IMR-90 (cell line): ENCODE data around the gene RNF182. TPM values are rescaled to one million over a fixed set of nuclear protein-coding genes. Genes with fewer than 3 reads are reported as not detected.

Experiments used
- ATAC-seq: fragments of 200-7000 bp; cut with Tn5 transposase; 2 replicates; pipeline ENCODE4 v1.9.1; 2020; ENCODE audit warnings: low read depth, mild to moderate bottlenecking, moderate library complexity
- BruUV-seq: library from RNA; stranded (reverse); fragments of 400-500 nt; replicated peaks from 2 replicates; lab custom pipeline; 2021; lab: Mats Ljungman, UMichigan
- CTCF ChIA-PET: fragments of 300-600 bp; formaldehyde crosslinking; extraction: SDS; loops from one replicate; lab custom pipeline; 2021; ENCODE audit warnings: antibody characterized with exemption; lab: Yijun Ruan, JAX
- POLR2A ChIA-PET: fragments of 300-600 bp; sonication (Branson Sonifier 250); formaldehyde crosslinking; loops from one replicate; lab custom pipeline; 2022; ENCODE audit warnings: antibody characterized with exemption; ENCODE audit not compliant: unreplicated experiment; lab: Charles Lee
- DNase-seq: peaks from one replicate; pipeline ENCODE4 v3.0.0; 2013
- H2AFZ ChIP-seq: replicated peaks from 2 replicates; pipeline ENCODE3; 2013; ENCODE audit warnings: low read length, mild to moderate bottlenecking; ENCODE audit not compliant: poor library complexity
- H2AK5ac ChIP-seq: 2 replicates; pipeline ENCODE4 v1.6.1; 2013; ENCODE audit warnings: low read depth, low read length, inconsistent platforms
- H2AK9ac ChIP-seq: replicated peaks from 2 replicates; pipeline ENCODE3; 2013; ENCODE audit warnings: mild to moderate bottlenecking, low read depth, low read length, moderate library complexity; ENCODE audit not compliant: poor library complexity
- H2BK120ac ChIP-seq: 2 replicates; pipeline ENCODE4 v1.6.1; 2013; ENCODE audit warnings: low read depth, low read length, inconsistent platforms
- H2BK15ac ChIP-seq: 3 replicates; pipeline ENCODE4 v1.6.1; 2013; ENCODE audit warnings: low read depth, low read length, inconsistent platforms
- H2BK20ac ChIP-seq: 2 replicates; pipeline ENCODE4 v1.6.1; 2013; ENCODE audit warnings: low read depth, mild to moderate bottlenecking, inconsistent platforms, low read length, moderate library complexity
- H2BK5ac ChIP-seq: 2 replicates; pipeline ENCODE4 v1.6.1; 2013; ENCODE audit warnings: mild to moderate bottlenecking, low read depth, low read length, inconsistent platforms; ENCODE audit not compliant: poor library complexity, severe bottlenecking
- H3K14ac ChIP-seq: replicated peaks from 2 replicates; pipeline ENCODE4 v1.6.1; 2013; ENCODE audit warnings: low read depth, low read length, inconsistent platforms
- H3K18ac ChIP-seq: 2 replicates; pipeline ENCODE4 v1.6.1; 2013; ENCODE audit warnings: low read depth, low read length, control low read depth
- H3K23ac ChIP-seq: 2 replicates; pipeline ENCODE4 v1.6.1; 2013; ENCODE audit warnings: low read depth, low read length, inconsistent platforms
- H3K27ac ChIP-seq: 2 replicates; pipeline ENCODE4 v1.5.1; 2013; ENCODE audit warnings: mild to moderate bottlenecking, control low read depth, low read length; ENCODE audit not compliant: insufficient read depth
- H3K27me3 ChIP-seq: 2 replicates; pipeline ENCODE4 v1.6.1; 2013; ENCODE audit warnings: low read length; ENCODE audit not compliant: control insufficient read depth, insufficient read depth
- H3K36me3 ChIP-seq: 2 replicates; pipeline ENCODE4 v1.6.1; 2013; ENCODE audit warnings: low read length, mixed read lengths; ENCODE audit not compliant: control insufficient read depth, insufficient read depth
- H3K4ac ChIP-seq: 2 replicates; pipeline ENCODE4 v1.6.1; 2013; ENCODE audit warnings: low read depth, low read length, inconsistent platforms
- H3K4me1 ChIP-seq: 2 replicates; pipeline ENCODE4 v1.6.1; 2013; ENCODE audit warnings: low read length, mixed read lengths; ENCODE audit not compliant: control insufficient read depth, insufficient read depth
- H3K4me2 ChIP-seq: 2 replicates; pipeline ENCODE4 v1.6.1; 2013; ENCODE audit warnings: low read depth, mild to moderate bottlenecking, control low read depth, low read length, moderate library complexity
- H3K4me3 ChIP-seq: 2 replicates; pipeline ENCODE4 v1.5.1; 2013; ENCODE audit warnings: low read depth, mild to moderate bottlenecking, control low read depth, low read length, moderate library complexity; ENCODE audit not compliant: insufficient read depth
- H3K56ac ChIP-seq: 2 replicates; pipeline ENCODE4 v1.6.1; 2013; ENCODE audit warnings: low read length, inconsistent platforms; ENCODE audit not compliant: insufficient read depth; ENCODE audit errors: extremely low read depth
- H3K79me1 ChIP-seq, 2 experiments: 2 replicates each; pipeline ENCODE4 v1.6.1; 2013; ENCODE audit warnings: low read length in 2 of 2, inconsistent platforms in 1 of 2, low read depth in 1 of 2
- H3K9ac ChIP-seq: 2 replicates; pipeline ENCODE4 v1.6.1; 2013; ENCODE audit warnings: low read depth, low read length, control low read depth
- H3K9me1 ChIP-seq: 2 replicates; pipeline ENCODE4 v1.6.1; 2013; ENCODE audit warnings: low read length, inconsistent platforms; ENCODE audit not compliant: insufficient read depth
- H3K9me3 ChIP-seq: 2 replicates; pipeline ENCODE4 v1.6.1; 2013; ENCODE audit warnings: low read length; ENCODE audit not compliant: control insufficient read depth, insufficient read depth
- H4K20me1 ChIP-seq: 2 replicates; pipeline ENCODE4 v1.6.1; 2013; ENCODE audit warnings: low read length, inconsistent platforms; ENCODE audit not compliant: insufficient read depth
- H4K5ac ChIP-seq: 2 replicates; pipeline ENCODE4 v1.6.1; 2013; ENCODE audit warnings: mild to moderate bottlenecking, low read depth, low read length, control low read depth
- H4K8ac ChIP-seq, 2 experiments: 2 replicates each; pipeline ENCODE4 v1.6.1; 2013; ENCODE audit warnings: low read depth in 2 of 2, low read length in 2 of 2, control low read depth in 1 of 2, inconsistent platforms in 1 of 2
- H4K91ac ChIP-seq: 2 replicates; pipeline ENCODE4 v1.6.1; 2013; ENCODE audit warnings: low read depth, low read length, inconsistent platforms; ENCODE audit not compliant: insufficient read depth
- BHLHE40 ChIP-seq: fragments of 150-350 bp; IDR thresholded peaks from 2 replicates; pipeline ENCODE4 v1.6.1; 2016; ENCODE audit warnings: mild to moderate bottlenecking, low read depth, low read length
- CEBPB ChIP-seq: IDR thresholded peaks from 2 replicates; pipeline ENCODE4 v1.6.1; 2012; ENCODE audit warnings: low read depth, low read length, improper control_type of control experiment
- CHD1 ChIP-seq: IDR thresholded peaks from 2 replicates; pipeline ENCODE4 v1.6.1; 2012; ENCODE audit warnings: low read depth, low read length, improper control_type of control experiment
- ELK1 ChIP-seq: fragments of 150-350 bp; IDR thresholded peaks from 2 replicates; pipeline ENCODE4 v1.6.1; 2016; ENCODE audit warnings: low read depth, mild to moderate bottlenecking, low read length, moderate library complexity, borderline replicate concordance
- MAFK ChIP-seq: IDR thresholded peaks from 2 replicates; pipeline ENCODE4 v1.6.1; 2012; ENCODE audit warnings: low read depth, low read length, improper control_type of control experiment
- MAZ ChIP-seq: IDR thresholded peaks from 2 replicates; pipeline ENCODE4 v1.6.1; 2012; ENCODE audit warnings: low read depth, mild to moderate bottlenecking, low read length, improper control_type of control experiment, moderate library complexity, borderline replicate concordance
- MXI1 ChIP-seq: IDR thresholded peaks from 2 replicates; pipeline ENCODE4 v1.6.1; 2012; ENCODE audit warnings: low read depth, mild to moderate bottlenecking, low read length, moderate library complexity, borderline replicate concordance
- NFE2L2 ChIP-seq: fragments of 150-350 bp; IDR thresholded peaks from 2 replicates; pipeline ENCODE4 v1.6.1; 2016; ENCODE audit warnings: low read depth, mild to moderate bottlenecking, low read length
- POLR2A ChIP-seq: IDR thresholded peaks from 2 replicates; pipeline ENCODE4 v1.6.1; 2012; ENCODE audit warnings: mild to moderate bottlenecking, low read depth, low read length
- RAD21 ChIP-seq: IDR thresholded peaks from 2 replicates; pipeline ENCODE4 v1.6.1; 2012; ENCODE audit warnings: low read length, improper control_type of control experiment
- RFX5 ChIP-seq: IDR thresholded peaks from 2 replicates; pipeline ENCODE4 v1.8.0; 2012; ENCODE audit warnings: low read depth, mild to moderate bottlenecking, low read length, moderate library complexity
- SMC3 ChIP-seq: fragments of 150-350 bp; IDR thresholded peaks from 2 replicates; pipeline ENCODE4 v1.6.1; 2016; ENCODE audit warnings: low read depth, mild to moderate bottlenecking, antibody characterized with exemption, low read length, moderate library complexity
- WGBS, 2 experiments: methylation state at CpG; one replicate each; pipeline versions ENCODE4 v1.1.5 to v1.1.7; 2013; ENCODE audit warnings: missing lambda C conversion rate in 2 of 2; ENCODE audit not compliant: insufficient read length in 1 of 2; ENCODE audit errors: extremely low coverage in 2 of 2; 5-methylcytosine and 5-hydroxymethylcytosine counted together
- dilution Hi-C: fragments of 300-500 bp; cut with HindIII; formaldehyde crosslinking; loops from one replicate; pipeline ENCODE4 v1.14.3; 2018; ENCODE audit warnings: low sequenced_read_pairs; ENCODE audit not compliant: unreplicated experiment
- in situ Hi-C: fragments of 300-500 bp; cut with MboI; formaldehyde crosslinking; loops from 3 replicates; pipeline ENCODE4 v1.14.3; 2019; ENCODE audit warnings: low sequenced_read_pairs, inconsistent platforms, mixed read lengths
- intact Hi-C: fragments of 100-400 bp; cut with micrococcal nuclease; formaldehyde crosslinking; loops from 2 replicates; pipeline ENCODE4 v1.10.0; 2022
- polyA plus RNA-seq, 3 experiments: library from polyadenylated mRNA; depleted of rRNA; stranded (reverse); fragments of >200 nt; gene quantifications; 2 replicates each; pipeline ENCODE4 v1.2.3, GENCODE V29; 2012; ENCODE audit warnings: low replicate concordance in 1 of 3
- total RNA-seq: library from RNA; depleted of rRNA; stranded (reverse); fragments of >200 nt; gene quantifications from 2 replicates; pipeline ENCODE4 v1.2.3, GENCODE V29; 2012

Gene RNF182
- total and polyA plus RNA-seq, 2 of the 4 experiments (the other 2 are of a cell fraction), result 4.1 to 9.1 TPM

GRCh38 chr6:13881621-13882165 is 43.1 kb upstream of the RNF182 start:
- no peak for ATAC-seq

More at GRCh38 chr6:13881621-13882165, 43.1 kb upstream of the RNF182 start:
- Histone ChIP-seq H4K91ac (no peak overlapping the region), H3K9me1 (no peaks in the 10 kb centered on the region), H2BK120ac (no peak overlapping the region), H3K4me1 (peaks cover 3% of the 10 kb centered on the region; the same call in 1 of the 2 replicates), H3K27me3 (peaks cover 3% of the 10 kb centered on the region; the same call in 1 of the 2 replicates), H3K9me3 (no peaks in the 10 kb centered on the region; the same call in 1 of the 2 replicates), H3K56ac (no peak overlapping the region), H4K20me1 (no peaks in the 10 kb centered on the region), H2AK5ac (no peak overlapping the region), H4K5ac (no peak overlapping the region), H3K79me1 (no peaks in the 10 kb centered on the region), H3K27ac (no peak overlapping the region), H3K4me2 (no peak overlapping the region), H3K4me3 (no peak overlapping the region), H3K18ac (no peak overlapping the region), H4K8ac (no peak overlapping the region), H3K14ac (no peak overlapping the region), H2BK20ac (no peak overlapping the region), H3K23ac (no peak overlapping the region), H2BK5ac (no peak overlapping the region), H3K4ac (no peak overlapping the region), H3K9ac (no peak overlapping the region), H2BK15ac (no peak overlapping the region), H2AK9ac (no peak overlapping the region), H3K36me3 (no peaks in the 10 kb centered on the region), H2AFZ (no peak overlapping the region)
- no peak for DNase-seq
- in situ Hi-C loops, result no loop called here
- TF ChIP-seq BHLHE40 (no peak), MAZ (no peak), RAD21 (no peak), CHD1 (no peak), CEBPB (no peak), POLR2A (no peak), MXI1 (no peak), ELK1 (no peak), SMC3 (no peak), NFE2L2 (no peak), RFX5 (no peak), MAFK (no peak)
- 57% methylated on average over 5 of the region's 9 CpGs; no CpG with 5 or more reads in 1 of the 2 experiments for WGBS, 2 experiments
- POLR2A ChIA-PET, result no interaction called here
- CTCF ChIA-PET, result no interaction called here
- dilution Hi-C loops, result no loop called here
- intact Hi-C loops, result no loop called here
- no TSS peak for BruUV-seq
